Large intestine (tissue), 3 donors: Measurements from ENCODE around the gene PDE4D. TPM values are rescaled to one million over a fixed set of nuclear protein-coding genes. Genes with fewer than 3 reads are reported as not detected.

Experiments used
- DNase-seq, 2 donors: peaks; one replicate each; pipeline versions ENCODE4 v3.0.0 to v3.0.0-alpha.2; 2013
- H3K27ac ChIP-seq: one replicate; pipeline ENCODE4 v1.5.1; 2013; ENCODE audit warnings: low read length
- H3K27me3 ChIP-seq: 2 replicates; pipeline ENCODE4 v1.6.1; 2013; ENCODE audit warnings: low read length; ENCODE audit not compliant: control insufficient read depth, insufficient read depth
- H3K36me3 ChIP-seq: 2 replicates; pipeline ENCODE4 v1.6.1; 2013; ENCODE audit warnings: low read length; ENCODE audit not compliant: control insufficient read depth, insufficient read depth
- H3K4me1 ChIP-seq: one replicate; pipeline ENCODE4 v1.6.1; 2013; ENCODE audit warnings: low read length; ENCODE audit not compliant: control insufficient read depth, insufficient read depth
- H3K4me3 ChIP-seq: one replicate; pipeline ENCODE4 v1.5.1; 2013; ENCODE audit warnings: low read length
- H3K9me3 ChIP-seq: one replicate; pipeline ENCODE4 v1.6.1; 2013; ENCODE audit warnings: mild to moderate bottlenecking, low read depth, low read length, moderate library complexity; ENCODE audit not compliant: control insufficient read depth
- WGBS: methylation state at CpG from one replicate; pipeline ENCODE4 v1.1.5; 2013; ENCODE audit warnings: low lambda C conversion rate; ENCODE audit not compliant: insufficient coverage; 5-methylcytosine and 5-hydroxymethylcytosine counted together
- polyA plus RNA-seq: library from polyadenylated mRNA; unstranded; fragments of 120-200 nt; gene quantifications from one replicate; pipeline ENCODE4 v1.2.1, GENCODE V29; 2013

Gene PDE4D
- polyA plus RNA-seq, 1 donor, result 13.5 TPM

DNA sequence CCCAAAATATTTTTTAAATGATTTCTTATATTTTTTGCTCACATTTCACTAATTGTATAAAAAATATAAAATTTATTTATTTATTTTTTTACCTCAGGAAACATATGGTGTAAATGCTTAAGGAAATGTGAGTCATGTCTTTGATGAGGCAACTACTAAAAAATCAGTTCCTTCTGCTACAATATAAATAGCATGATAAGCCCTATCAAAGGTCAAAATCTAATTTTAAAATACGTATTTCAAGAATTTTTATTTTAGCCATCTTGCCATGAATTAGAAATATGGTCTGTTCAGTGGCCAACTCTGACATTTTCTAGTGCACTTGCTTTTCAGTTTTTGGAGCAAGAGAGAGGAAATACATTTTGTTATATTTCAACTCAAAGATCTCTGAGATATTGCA, 50.5 kb downstream of the PDE4D start:
- peaks cover 2% of the 10 kb centered on the region for H3K27me3 ChIP-seq
- 60% methylated on average over 1 of the region's 1 CpG for WGBS
- no peak overlapping the region for H3K4me3 ChIP-seq
- H3K36me3 ChIP-seq, result no peaks in the 10 kb centered on the region
- no peak for DNase-seq
- no peaks in the 10 kb centered on the region for H3K4me1 ChIP-seq
- no peak overlapping the region for H3K27ac ChIP-seq
- H3K9me3 ChIP-seq, result no peaks in the 10 kb centered on the region

- no peak overlapping the region for H3K27ac ChIP-seq
- peak in 1 of 2 donors; percentile 13 for DNase-seq
- no peaks in the 10 kb centered on the region for H3K36me3 ChIP-seq
- peaks cover 2% of the 10 kb centered on the region for H3K27me3 ChIP-seq
- no peaks in the 10 kb centered on the region for H3K9me3 ChIP-seq
- WGBS, result no CpG with 5 or more reads among the region's 3 CpGs
- no peak overlapping the region for H3K4me3 ChIP-seq
- H3K4me1 ChIP-seq, result no peaks in the 10 kb centered on the region
Measured at GRCh38 chr5:59840200-59840601, 53.3 kb downstream of the PDE4D start.

DNA sequence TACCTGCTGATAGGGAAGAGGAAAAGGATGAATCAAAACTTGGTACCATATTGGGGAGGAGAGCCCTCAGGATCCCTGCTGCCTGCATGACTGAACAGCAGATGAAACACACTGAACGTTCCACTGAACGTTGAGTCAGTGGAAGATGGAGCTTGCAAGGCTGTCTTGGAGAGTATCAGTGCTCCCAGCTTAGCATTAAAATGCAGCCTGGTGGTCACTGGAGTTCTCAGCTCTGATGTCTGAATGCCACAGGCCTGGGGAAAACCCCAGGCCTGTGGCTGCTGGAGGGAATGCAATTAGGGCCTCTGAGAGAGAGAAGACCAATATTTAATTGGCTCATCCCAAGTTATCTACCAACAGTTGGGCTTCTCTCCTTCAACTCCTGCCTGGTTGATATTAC, 54.5 kb downstream of the PDE4D start:
- Histone ChIP-seq H3K4me3 (no peak overlapping the region), H3K9me3 (no peaks in the 10 kb centered on the region), H3K27ac (no peak overlapping the region), H3K36me3 (no peaks in the 10 kb centered on the region), H3K4me1 (no peaks in the 10 kb centered on the region), H3K27me3 (no peaks in the 10 kb centered on the region)
- DNase-seq, result no peak
- WGBS, result no CpG with 5 or more reads among the region's 2 CpGs

DNA sequence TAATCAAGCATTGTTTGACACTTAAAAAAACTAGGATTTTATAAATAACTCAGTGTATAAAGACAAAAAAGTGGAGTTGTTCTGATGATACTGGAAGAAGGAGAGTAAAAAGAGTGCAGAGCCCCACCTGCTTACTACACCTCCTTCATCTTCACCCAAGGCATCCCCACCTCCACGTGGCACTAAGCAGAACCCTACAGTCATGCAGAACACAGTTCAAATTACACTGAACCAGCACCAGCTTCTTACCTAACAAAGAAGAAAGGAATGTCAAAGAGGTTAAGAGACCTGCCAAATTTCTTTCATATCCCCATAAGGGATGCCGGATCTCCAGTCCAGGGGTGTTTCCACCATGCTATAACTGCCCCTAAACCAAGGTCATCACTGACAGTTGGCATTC, 55.5 kb downstream of the PDE4D start:
- H3K27ac ChIP-seq, result no peak overlapping the region
- H3K36me3 ChIP-seq, result no peaks in the 10 kb centered on the region
- no peak overlapping the region for H3K4me3 ChIP-seq
- peaks cover under 1% of the 10 kb centered on the region for H3K27me3 ChIP-seq
- no peaks in the 10 kb centered on the region for H3K4me1 ChIP-seq
- WGBS, result no CpG with 5 or more reads among the region's 2 CpGs
- DNase-seq, result no peak
- H3K9me3 ChIP-seq, result no peaks in the 10 kb centered on the region

GRCh38 chr5:59837071-59837470, 56.5 kb downstream of the PDE4D start:
- no peak for DNase-seq
- 100% methylated on average over 1 of the region's 1 CpG for WGBS

GRCh38 chr5:59835800-59836199, 57.7 kb downstream of the PDE4D start:
- H3K9me3 ChIP-seq, result no peaks in the 10 kb centered on the region
- no peaks in the 10 kb centered on the region for H3K36me3 ChIP-seq
- WGBS, result no CpG with 5 or more reads among the region's 3 CpGs
- no peak overlapping the region for H3K4me3 ChIP-seq
- H3K27ac ChIP-seq, result no peak overlapping the region
- DNase-seq, result no peak
- H3K4me1 ChIP-seq, result no peaks in the 10 kb centered on the region
- peaks cover 3% of the 10 kb centered on the region for H3K27me3 ChIP-seq

More at GRCh38 chr5:59837071-59837470, 56.5 kb downstream of the PDE4D start:
- Histone ChIP-seq H3K9me3 (no peaks in the 10 kb centered on the region), H3K36me3 (no peaks in the 10 kb centered on the region), H3K4me1 (no peaks in the 10 kb centered on the region), H3K4me3 (no peak overlapping the region), H3K27me3 (peaks cover 3% of the 10 kb centered on the region), H3K27ac (no peak overlapping the region)

- peaks cover 3% of the 10 kb centered on the region for H3K27me3 ChIP-seq
- WGBS, result 93% methylated on average over 3 of the region's 4 CpGs
Measured at GRCh38 chr5:59833448-59833847, 60.1 kb downstream of the PDE4D start.

GRCh38 chr5:59832577-59833301, 60.8 kb downstream of the PDE4D start:
- Histone ChIP-seq H3K27ac (no peak overlapping the region), H3K4me1 (no peaks in the 10 kb centered on the region), H3K27me3 (peaks cover 3% of the 10 kb centered on the region), H3K9me3 (no peaks in the 10 kb centered on the region), H3K4me3 (no peak overlapping the region), H3K36me3 (no peaks in the 10 kb centered on the region)
- no peak for DNase-seq
- 91% methylated on average over 4 of the region's 7 CpGs for WGBS

More at GRCh38 chr5:59833448-59833847, 60.1 kb downstream of the PDE4D start:
- Histone ChIP-seq H3K4me3 (no peak overlapping the region), H3K27ac (no peak overlapping the region), H3K36me3 (no peaks in the 10 kb centered on the region), H3K4me1 (no peaks in the 10 kb centered on the region), H3K9me3 (no peaks in the 10 kb centered on the region)
- DNase-seq, result no peak

DNA sequence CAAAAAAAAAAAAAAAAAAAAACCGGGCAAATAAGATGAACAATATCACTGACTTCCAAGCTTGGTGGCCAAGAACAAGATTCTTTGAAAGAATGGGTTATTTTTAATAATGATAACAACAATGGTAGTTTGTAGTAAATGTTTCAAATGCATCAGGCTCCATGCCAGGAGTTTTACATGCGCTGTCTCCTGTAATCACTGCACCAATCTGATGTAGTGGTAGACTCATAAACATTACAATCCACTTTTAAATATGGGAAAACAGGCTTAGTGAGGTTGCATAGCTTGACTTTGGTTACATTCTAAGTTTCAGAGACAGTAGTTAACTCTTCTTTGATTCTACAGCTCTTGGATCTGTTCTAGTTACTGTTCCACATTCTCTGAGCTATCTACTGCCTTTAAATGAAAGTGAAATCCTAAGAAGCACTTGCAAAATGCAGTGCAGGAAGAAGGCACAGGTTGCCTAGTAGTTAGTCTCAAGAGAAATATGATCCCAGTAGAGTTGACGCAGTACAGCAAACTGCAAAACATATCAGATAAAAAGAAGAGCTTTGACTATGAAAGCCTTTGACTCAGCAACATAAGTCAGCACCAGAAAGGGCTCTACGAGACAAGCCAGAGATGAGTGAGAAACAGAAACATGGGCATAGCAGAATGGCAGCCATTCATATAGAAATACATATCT, 62.1 kb downstream of the PDE4D start:
- H3K4me3 ChIP-seq, result no peak overlapping the region
- no peak overlapping the region for H3K27ac ChIP-seq
- H3K36me3 ChIP-seq, result no peaks in the 10 kb centered on the region
- H3K27me3 ChIP-seq, result peaks cover 3% of the 10 kb centered on the region
- peaks cover 6% of the 10 kb centered on the region for H3K4me1 ChIP-seq
- H3K9me3 ChIP-seq, result no peaks in the 10 kb centered on the region
- WGBS, result 87% methylated on average over 3 of the region's 4 CpGs
- no peak for DNase-seq

DNA sequence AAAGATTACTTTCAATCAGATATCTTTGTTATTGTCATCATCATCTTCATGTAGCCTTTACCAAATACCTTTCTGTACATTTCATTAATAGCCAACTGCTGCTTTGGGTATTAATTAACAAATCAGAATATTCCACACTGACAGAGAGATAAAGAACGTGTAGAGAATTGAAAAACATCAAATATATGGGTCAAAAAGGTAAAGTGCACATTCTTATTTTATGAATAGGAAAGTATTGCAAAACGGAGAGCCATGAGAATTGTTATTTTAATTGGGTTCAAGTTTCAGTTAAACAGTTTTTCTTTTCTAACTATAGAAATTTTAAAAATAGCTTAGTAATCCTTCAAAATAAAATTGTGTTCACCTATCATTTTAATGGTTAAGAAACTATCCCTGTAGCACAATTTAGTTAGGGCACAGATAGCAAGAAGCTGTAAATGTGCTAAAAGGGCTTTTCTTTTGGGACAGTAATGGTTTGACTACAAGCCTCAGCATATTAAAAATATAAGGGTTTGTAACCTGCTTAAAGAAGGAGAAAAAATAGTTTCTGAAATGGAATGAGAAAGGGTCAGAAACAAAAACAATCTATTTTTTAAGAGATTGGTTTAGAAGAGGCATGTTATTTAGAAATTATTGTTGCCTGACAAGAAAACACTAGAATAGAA, 62.9 kb downstream of the PDE4D start:
- H3K4me1 ChIP-seq, result peaks cover 6% of the 10 kb centered on the region
- H3K36me3 ChIP-seq, result no peaks in the 10 kb centered on the region
- H3K27me3 ChIP-seq, result peaks cover 3% of the 10 kb centered on the region
- 72% methylated on average over 2 of the region's 2 CpGs for WGBS
- no peak overlapping the region for H3K27ac ChIP-seq
- no peaks in the 10 kb centered on the region for H3K9me3 ChIP-seq
- no peak for DNase-seq
- no peak overlapping the region for H3K4me3 ChIP-seq
